T-cell (primary cell): ENCODE results near the gene MUC5B. TPM values are rescaled to one million over a fixed set of nuclear protein-coding genes. Genes with fewer than 3 reads are reported as not detected.

Source experiments
- ATAC-seq, 4 experiments: fragments of 200-7000 bp in 3 of 4; fragments of 150-1000 bp in 1 of 4; cut with Tn5 transposase; replicated peaks in 1 of 4; 1 replicate in 3 of 4; 2 replicates in 1 of 4; pipeline ENCODE4 v1.10.0; 2021; ENCODE audit warnings: moderate library complexity in 3 of 4, mild to moderate bottlenecking in 2 of 4, moderate number of reproducible peaks in 1 of 4
- CTCF ChIA-PET, 2 donors: fragments of 300-600 bp; sonication (Branson Sonifier 250); formaldehyde crosslinking; loops; one replicate each; lab custom pipeline; 2022; ENCODE audit warnings: antibody characterized with exemption in 2 of 2; lab: Charles Lee
- POLR2A ChIA-PET, 2 donors: fragments of 300-600 bp; sonication (Branson Sonifier 250); formaldehyde crosslinking; loops; one replicate each; lab custom pipeline; 2022; ENCODE audit warnings: antibody characterized with exemption in 2 of 2; lab: Charles Lee
- DNase-seq, 35 experiments: peaks; one replicate each; pipeline versions ENCODE4 v3.0.0 to v3.0.0-alpha.2; 2013 to 2023
- H3K27ac ChIP-seq: one replicate; pipeline ENCODE4 v1.5.1; 2013; ENCODE audit warnings: low read length
- H3K27me3 ChIP-seq, 2 experiments: replicated peaks in 1 of 2; 1 replicate in 1 of 2; 2 replicates in 1 of 2; pipeline versions ENCODE4 v1.6.1 to v1.7.0; 2013; ENCODE audit warnings: low read length in 1 of 2, mixed read lengths in 1 of 2; ENCODE audit not compliant: control insufficient read depth in 2 of 2, insufficient read depth in 2 of 2; ENCODE audit errors: extremely low read depth in 1 of 2
- H3K36me3 ChIP-seq, 2 donors: 1 replicate in 1 of 2; 2 replicates in 1 of 2; pipeline versions ENCODE4 v1.6.1 to v1.7.0; 2013; ENCODE audit warnings: low read length in 1 of 2; ENCODE audit not compliant: control insufficient read depth in 2 of 2, insufficient read depth in 1 of 2; ENCODE audit errors: extremely low read depth in 1 of 2
- H3K4me1 ChIP-seq, 2 experiments: 1 replicate in 1 of 2; 2 replicates in 1 of 2; pipeline versions ENCODE4 v1.6.1 to v1.7.0; 2013; ENCODE audit warnings: low read length in 2 of 2, mixed read lengths in 1 of 2; ENCODE audit not compliant: insufficient read depth in 2 of 2, control insufficient read depth in 1 of 2; ENCODE audit errors: extremely low read depth in 1 of 2
- H3K4me3 ChIP-seq, 2 donors: 1 replicate in 1 of 2; 2 replicates in 1 of 2; pipeline versions ENCODE4 v1.5.1 to v1.7.0; 2013; ENCODE audit warnings: mild to moderate bottlenecking in 2 of 2, low read length in 1 of 2, moderate library complexity in 1 of 2; ENCODE audit not compliant: control insufficient read depth in 1 of 2; ENCODE audit errors: extremely low read depth in 1 of 2
- H3K9me3 ChIP-seq: 2 replicates; pipeline ENCODE4 v1.7.0; 2013
- H3K27ac Mint-ChIP-seq, 2 donors: one replicate each; pipeline ENCODE4 v1.8.0; 2020 to 2021; ENCODE audit warnings: mild to moderate bottlenecking in 2 of 2, mixed read lengths in 2 of 2
- H3K27me3 Mint-ChIP-seq, 2 donors: one replicate each; pipeline ENCODE4 v1.8.0; 2021 to 2022; ENCODE audit warnings: mixed read lengths in 2 of 2
- H3K36me3 Mint-ChIP-seq: one replicate; pipeline ENCODE4 v1.8.0; 2021; ENCODE audit warnings: mixed read lengths
- H3K4me1 Mint-ChIP-seq, 3 donors: one replicate each; pipeline ENCODE4 v1.8.0; 2020 to 2022; ENCODE audit warnings: mixed read lengths in 3 of 3, mild to moderate bottlenecking in 1 of 3
- H3K4me3 Mint-ChIP-seq, 3 donors: one replicate each; pipeline ENCODE4 v1.8.0; 2020 to 2022; ENCODE audit warnings: mild to moderate bottlenecking in 3 of 3, mixed read lengths in 3 of 3, moderate library complexity in 3 of 3
- H3K9me3 Mint-ChIP-seq, 3 donors: one replicate each; pipeline ENCODE4 v1.8.0; 2020 to 2022; ENCODE audit warnings: mixed read lengths in 3 of 3
- WGBS: methylation state at CpG from one replicate; pipeline ENCODE4 v1.1.5; 2013; ENCODE audit warnings: missing lambda C conversion rate; ENCODE audit not compliant: insufficient coverage; 5-methylcytosine and 5-hydroxymethylcytosine counted together
- total RNA-seq, 35 experiments: library from RNA in 6 of 35; stranded (reverse) in 6 of 35; fragments of 120-200 nt in 1 of 35; gene quantifications; one replicate each; pipeline versions ENCODE4 v1.2.1 to v1.2.4 and lab custom pipeline; 2013 to 2026

MUC5B gene
- total RNA-seq, 5 donors from 2014 or later (not counting 1 experiment from before 2014, with no cell fraction given), result 1.8 to 4.0 (median 3.6) TPM; not detected in 2

- Mint-ChIP-seq H3K4me3 (no peak overlapping the region), H3K36me3 (no peaks in the 10 kb centered on the region), H3K9me3 (no peaks in the 10 kb centered on the region), H3K27ac (no peak overlapping the region), H3K27me3 (peaks cover 0 to 5% of the 10 kb centered on the region in 2 donors), H3K4me1 (no peaks in the 10 kb centered on the region)
- DNase-seq (no peak), ATAC-seq (no peak)
- H3K9me3 ChIP-seq, result no peaks in the 10 kb centered on the region
- peaks cover 0 to 49% of the 10 kb centered on the region in 2 experiments for H3K27me3 ChIP-seq
- 92% methylated on average over 33 of the region's 41 CpGs for WGBS
- ChIA-PET POLR2A (no interaction called here), CTCF (no interaction called here)
- no peak overlapping the region for H3K4me3 ChIP-seq
- H3K36me3 ChIP-seq, result no peaks in the 10 kb centered on the region
- no peak overlapping the region for H3K27ac ChIP-seq
- H3K4me1 ChIP-seq, result no peaks in the 10 kb centered on the region
Measured at GRCh38 chr11:1195682-1196515, 27.0 kb upstream of the MUC5B start.

DNA sequence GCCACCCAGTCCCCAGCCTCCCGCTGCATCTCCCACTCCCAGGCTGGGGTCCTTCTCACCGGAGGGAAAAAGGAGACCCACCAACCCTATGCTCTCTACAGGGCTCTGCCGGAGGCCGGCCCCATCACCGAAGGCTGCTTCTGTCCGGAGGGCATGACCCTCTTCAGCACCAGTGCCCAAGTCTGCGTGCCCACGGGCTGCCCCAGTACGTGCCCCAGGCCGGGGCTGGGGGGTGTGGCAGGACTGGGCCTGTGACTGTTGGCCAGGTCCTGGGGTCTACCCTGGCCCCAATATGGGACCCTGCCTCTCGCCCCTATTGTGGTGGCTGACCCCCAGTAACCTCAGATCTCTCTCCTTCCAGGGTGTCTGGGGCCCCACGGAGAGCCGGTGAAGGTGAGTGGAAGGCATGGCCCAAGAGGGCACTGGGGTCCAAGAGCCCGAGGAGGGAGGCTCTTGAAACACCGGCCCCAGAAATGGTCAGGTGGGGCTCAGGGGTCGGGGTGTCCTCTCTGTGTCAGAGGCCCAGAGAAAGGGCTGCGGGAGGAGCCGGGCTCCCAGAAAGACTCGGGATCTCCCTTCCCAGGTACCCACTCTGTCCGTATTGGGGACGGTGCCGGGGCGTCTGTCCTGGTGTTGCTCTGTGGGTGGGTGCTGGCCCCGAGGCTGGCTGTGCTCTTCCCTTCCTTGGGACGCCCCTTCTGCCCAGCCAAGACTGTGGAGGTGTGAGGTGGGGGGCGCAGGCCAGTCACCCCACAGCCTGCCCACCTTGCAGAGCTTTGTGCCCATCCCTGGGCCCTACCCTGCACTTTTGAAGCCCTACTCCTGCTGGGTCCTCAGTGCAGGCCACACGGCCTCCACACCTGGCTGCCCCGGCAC is 26.1 kb upstream of the MUC5B start:
- H3K36me3 ChIP-seq, result no peaks in the 10 kb centered on the region
- no peak overlapping the region for H3K4me3 Mint-ChIP-seq
- WGBS, result 80% methylated on average over 16 of the region's 28 CpGs
- CTCF ChIA-PET, result no interaction called here
- no peaks in the 10 kb centered on the region for H3K9me3 Mint-ChIP-seq
- H3K27me3 Mint-ChIP-seq, result peaks cover 0 to 5% of the 10 kb centered on the region in 2 donors
- DNase-seq, result no peak
- no peak overlapping the region for H3K27ac ChIP-seq
- H3K27ac Mint-ChIP-seq, result no peak overlapping the region
- H3K4me1 Mint-ChIP-seq, result no peaks in the 10 kb centered on the region
- no peaks in the 10 kb centered on the region for H3K9me3 ChIP-seq
- ATAC-seq, result no peak
- H3K36me3 Mint-ChIP-seq, result no peaks in the 10 kb centered on the region
- POLR2A ChIA-PET, result no interaction called here
- no peaks in the 10 kb centered on the region for H3K4me1 ChIP-seq
- peaks cover 0 to 52% of the 10 kb centered on the region in 2 experiments for H3K27me3 ChIP-seq
- no peak overlapping the region for H3K4me3 ChIP-seq

GRCh38 chr11:1197431-1197885 is 25.4 kb upstream of the MUC5B start:
- Mint-ChIP-seq H3K36me3 (no peaks in the 10 kb centered on the region), H3K4me1 (no peaks in the 10 kb centered on the region), H3K4me3 (no peak overlapping the region), H3K9me3 (no peaks in the 10 kb centered on the region), H3K27me3 (peaks cover 0 to 3% of the 10 kb centered on the region in 2 donors), H3K27ac (no peak overlapping the region)
- Histone ChIP-seq H3K27me3 (peaks cover 0 to 50% of the 10 kb centered on the region in 2 experiments), H3K27ac (no peak overlapping the region), H3K9me3 (no peaks in the 10 kb centered on the region), H3K4me1 (no peaks in the 10 kb centered on the region), H3K36me3 (no peaks in the 10 kb centered on the region), H3K4me3 (no peak overlapping the region)
- 85% methylated on average over 25 of the region's 29 CpGs for WGBS
- ChIA-PET CTCF (no interaction called here), POLR2A (no interaction called here)
- ATAC-seq (no peak), DNase-seq (no peak)

DNA sequence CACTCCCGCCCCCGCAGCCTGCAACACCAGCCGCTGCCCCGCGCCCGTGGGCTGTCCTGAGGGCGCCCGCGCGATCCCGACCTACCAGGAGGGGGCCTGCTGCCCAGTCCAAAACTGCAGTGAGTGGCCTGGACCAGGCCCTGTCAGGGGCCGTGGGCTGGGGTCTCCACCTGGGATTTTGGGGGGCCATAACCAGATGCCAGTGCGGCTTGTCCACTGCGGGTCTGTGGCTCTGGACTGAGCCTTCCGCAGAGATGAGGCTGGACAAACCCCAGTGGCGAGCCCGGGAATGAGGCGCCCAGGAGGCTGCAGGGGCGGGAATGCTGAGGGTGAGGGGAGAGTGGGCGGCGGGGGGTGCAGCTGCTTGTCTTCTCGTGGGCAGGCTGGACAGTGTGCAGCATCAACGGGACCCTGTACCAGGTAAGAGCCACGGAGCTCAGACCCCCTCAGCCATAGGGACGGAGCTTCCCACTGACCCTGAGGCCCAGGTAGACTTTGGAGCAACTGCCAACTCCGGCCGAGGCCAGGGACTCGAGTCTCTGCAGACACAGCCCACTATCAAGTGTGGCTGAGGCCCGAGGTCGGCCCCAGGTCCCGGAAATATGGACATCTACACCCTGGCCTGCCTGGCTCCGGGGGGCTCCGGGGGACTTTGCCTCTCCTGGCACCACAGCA is 24.8 kb upstream of the MUC5B start:
- no peaks in the 10 kb centered on the region for H3K9me3 Mint-ChIP-seq
- POLR2A ChIA-PET, result no interaction called here
- no peaks in the 10 kb centered on the region for H3K36me3 ChIP-seq
- no peak overlapping the region for H3K27ac Mint-ChIP-seq
- H3K4me3 ChIP-seq, result no peak overlapping the region
- ATAC-seq (no peak), DNase-seq (no peak)
- peaks cover 0 to 51% of the 10 kb centered on the region in 2 experiments for H3K27me3 ChIP-seq
- no peaks in the 10 kb centered on the region for H3K9me3 ChIP-seq
- H3K4me1 Mint-ChIP-seq, result no peaks in the 10 kb centered on the region
- WGBS, result 78% methylated on average over 27 of the region's 33 CpGs
- no peak overlapping the region for H3K27ac ChIP-seq
- peaks cover 0 to 5% of the 10 kb centered on the region in 2 experiments for H3K4me1 ChIP-seq
- CTCF ChIA-PET, result no interaction called here
- no peaks in the 10 kb centered on the region for H3K36me3 Mint-ChIP-seq
- no peak overlapping the region for H3K4me3 Mint-ChIP-seq
- peaks cover 0 to 1% of the 10 kb centered on the region in 2 donors for H3K27me3 Mint-ChIP-seq

- ATAC-seq (no peak), DNase-seq (no peak)
- no peak overlapping the region for H3K27ac Mint-ChIP-seq
- ChIA-PET CTCF (no interaction called here), POLR2A (no interaction called here)
- Histone ChIP-seq H3K36me3 (no peaks in the 10 kb centered on the region), H3K4me3 (no peak overlapping the region), H3K9me3 (no peaks in the 10 kb centered on the region), H3K4me1 (peaks cover 0 to 7% of the 10 kb centered on the region in 2 experiments), H3K27me3 (peaks cover 0 to 52% of the 10 kb centered on the region in 2 experiments), H3K27ac (no peak overlapping the region)
- 74% methylated on average over 25 of the region's 26 CpGs for WGBS
- H3K4me3 Mint-ChIP-seq, result no peak overlapping the region
- H3K4me1 Mint-ChIP-seq, result no peaks in the 10 kb centered on the region
- no peaks in the 10 kb centered on the region for H3K36me3 Mint-ChIP-seq
- no peaks in the 10 kb centered on the region for H3K9me3 Mint-ChIP-seq
- peaks cover 0 to 1% of the 10 kb centered on the region in 2 donors for H3K27me3 Mint-ChIP-seq
Measured at GRCh38 chr11:1198561-1199240, 24.2 kb upstream of the MUC5B start.
